ENCODE data around the gene DAB1. TPM values are rescaled to one million over a fixed set of nuclear protein-coding genes. Genes with fewer than 3 reads are reported as not detected.

DAB1 gene
- total RNA-seq, 5 donors from 2014 or later (not counting 1 experiment from before 2014, with no cell fraction given) = 0.82 to 3.7 (median 1.5) TPM

GRCh38 chr1:57360846-57361407 lies 62.9 kb downstream of the DAB1 start:
- Mint-ChIP-seq H3K4me1 (no peaks in the 10 kb centered on the region), H3K27me3 (peaks cover 5 to 12% of the 10 kb centered on the region in 2 donors), H3K27ac (no peak overlapping the region), H3K9me3 (peaks cover 0 to 4% (median 2%) of the 10 kb centered on the region in 3 donors), H3K36me3 (no peaks in the 10 kb centered on the region), H3K4me3 (no peak overlapping the region)
- DNase-seq (no peak), ATAC-seq (replicated peaks in 1 of 4) (no peak)
- ChIA-PET CTCF (interaction anchor here in 1 of 2 donors (0.5 kb wide), 1 partner anchor 79 kb away, joined by 5 read pairs; no protein-coding TSS in a partner anchor), POLR2A (no interaction called here)
- no peak overlapping the region for H3K4me3 ChIP-seq (ENCODE audit: control insufficient read depth in 1 of 2, extremely low read depth in 1 of 2, low read length in 1 of 2)
- no peaks in the 10 kb centered on the region for H3K4me1 ChIP-seq (ENCODE audit: control insufficient read depth in 1 of 2, extremely low read depth in 1 of 2, insufficient read depth in 2 of 2, low read length in 2 of 2)
- no peaks in the 10 kb centered on the region for H3K9me3 ChIP-seq
- no peak overlapping the region for H3K27ac ChIP-seq (ENCODE audit: low read length)
- H3K36me3 ChIP-seq (ENCODE audit: control insufficient read depth in 2 of 2, extremely low read depth in 1 of 2, insufficient read depth in 1 of 2, low read length in 1 of 2) = no peaks in the 10 kb centered on the region
- no peaks in the 10 kb centered on the region for H3K27me3 ChIP-seq (replicated peaks in 1 of 2; ENCODE audit: control insufficient read depth in 2 of 2, extremely low read depth in 1 of 2, insufficient read depth in 2 of 2, low read length in 1 of 2)
- WGBS (ENCODE audit: insufficient coverage) = 67% methylated on average over 1 of the region's 4 CpGs

- H3K4me1 Mint-ChIP-seq = no peaks in the 10 kb centered on the region
- no peaks in the 10 kb centered on the region for H3K36me3 Mint-ChIP-seq
- ChIA-PET CTCF (no interaction called here), POLR2A (no interaction called here)
- no peak for ATAC-seq (replicated peaks in 1 of 4)
- DNase-seq = no peak
- H3K27me3 Mint-ChIP-seq = peaks cover 7 to 18% of the 10 kb centered on the region in 2 donors
- peaks cover 0 to 4% (median 2%) of the 10 kb centered on the region in 3 donors for H3K9me3 Mint-ChIP-seq
- Histone ChIP-seq H3K4me3 (ENCODE audit: control insufficient read depth in 1 of 2, extremely low read depth in 1 of 2, low read length in 1 of 2) (no peak overlapping the region), H3K27ac (ENCODE audit: low read length) (no peak overlapping the region), H3K4me1 (ENCODE audit: control insufficient read depth in 1 of 2, extremely low read depth in 1 of 2, insufficient read depth in 2 of 2, low read length in 2 of 2) (no peaks in the 10 kb centered on the region), H3K36me3 (ENCODE audit: control insufficient read depth in 2 of 2, extremely low read depth in 1 of 2, insufficient read depth in 1 of 2, low read length in 1 of 2) (no peaks in the 10 kb centered on the region), H3K27me3 (replicated peaks in 1 of 2; ENCODE audit: control insufficient read depth in 2 of 2, extremely low read depth in 1 of 2, insufficient read depth in 2 of 2, low read length in 1 of 2) (no peaks in the 10 kb centered on the region), H3K9me3 (no peaks in the 10 kb centered on the region)
- WGBS (ENCODE audit: insufficient coverage) = no CpG with 5 or more reads among the region's 3 CpGs
- no peak overlapping the region for H3K27ac Mint-ChIP-seq
- H3K4me3 Mint-ChIP-seq = no peak overlapping the region
These were observed 66.4 kb downstream of the DAB1 start for GRCh38 chr1:57357462-57357861.

- peaks cover 0 to 3% (median 2%) of the 10 kb centered on the region in 3 donors for H3K9me3 Mint-ChIP-seq
- POLR2A ChIA-PET = no interaction called here
These were observed 70.2 kb downstream of the DAB1 start for GRCh38 chr1:57353654-57354053.

GRCh38 chr1:57350610-57351009 lies 73.2 kb downstream of the DAB1 start:
- no CpG with 5 or more reads among the region's 4 CpGs for WGBS (ENCODE audit: insufficient coverage)
- POLR2A ChIA-PET = no interaction called here
- no peak for DNase-seq

More at GRCh38 chr1:57353654-57354053, 70.2 kb downstream of the DAB1 start:
- Histone ChIP-seq H3K36me3 (ENCODE audit: control insufficient read depth in 2 of 2, extremely low read depth in 1 of 2, insufficient read depth in 1 of 2, low read length in 1 of 2) (no peaks in the 10 kb centered on the region), H3K27me3 (replicated peaks in 1 of 2; ENCODE audit: control insufficient read depth in 2 of 2, extremely low read depth in 1 of 2, insufficient read depth in 2 of 2, low read length in 1 of 2) (no peaks in the 10 kb centered on the region), H3K4me3 (ENCODE audit: control insufficient read depth in 1 of 2, extremely low read depth in 1 of 2, low read length in 1 of 2) (no peak overlapping the region), H3K9me3 (no peaks in the 10 kb centered on the region), H3K4me1 (ENCODE audit: control insufficient read depth in 1 of 2, extremely low read depth in 1 of 2, insufficient read depth in 2 of 2, low read length in 2 of 2) (no peaks in the 10 kb centered on the region), H3K27ac (ENCODE audit: low read length) (no peak overlapping the region)
- DNase-seq (no peak), ATAC-seq (replicated peaks in 1 of 4) (no peak)
- H3K4me1 Mint-ChIP-seq = no peaks in the 10 kb centered on the region
- H3K27ac Mint-ChIP-seq = no peak overlapping the region
- H3K4me3 Mint-ChIP-seq = no peak overlapping the region
- H3K27me3 Mint-ChIP-seq = peaks cover 8 to 14% of the 10 kb centered on the region in 2 donors
- no peaks in the 10 kb centered on the region for H3K36me3 Mint-ChIP-seq
- no CpG with 5 or more reads among the region's 4 CpGs for WGBS (ENCODE audit: insufficient coverage)
- CTCF ChIA-PET = no interaction called here

GRCh38 chr1:57348921-57349320 lies 74.9 kb downstream of the DAB1 start:
- Histone ChIP-seq H3K27ac (ENCODE audit: low read length) (no peak overlapping the region), H3K4me3 (ENCODE audit: control insufficient read depth in 1 of 2, extremely low read depth in 1 of 2, low read length in 1 of 2) (no peak overlapping the region), H3K27me3 (replicated peaks in 1 of 2; ENCODE audit: control insufficient read depth in 2 of 2, extremely low read depth in 1 of 2, insufficient read depth in 2 of 2, low read length in 1 of 2) (no peaks in the 10 kb centered on the region), H3K36me3 (ENCODE audit: control insufficient read depth in 2 of 2, extremely low read depth in 1 of 2, insufficient read depth in 1 of 2, low read length in 1 of 2) (no peaks in the 10 kb centered on the region), H3K9me3 (no peaks in the 10 kb centered on the region), H3K4me1 (ENCODE audit: control insufficient read depth in 1 of 2, extremely low read depth in 1 of 2, insufficient read depth in 2 of 2, low read length in 2 of 2) (no peaks in the 10 kb centered on the region)
- Mint-ChIP-seq H3K9me3 (no peaks in the 10 kb centered on the region), H3K4me3 (no peak overlapping the region), H3K4me1 (no peaks in the 10 kb centered on the region), H3K36me3 (no peaks in the 10 kb centered on the region), H3K27me3 (peaks cover 1 to 7% of the 10 kb centered on the region in 2 donors), H3K27ac (no peak overlapping the region)
- WGBS (ENCODE audit: insufficient coverage) = no CpG with 5 or more reads among the region's 1 CpG
- DNase-seq (no peak), ATAC-seq (replicated peaks in 1 of 4) (no peak)
- POLR2A ChIA-PET = no interaction called here
- CTCF ChIA-PET = no interaction called here

More at GRCh38 chr1:57350610-57351009, 73.2 kb downstream of the DAB1 start:
- Histone ChIP-seq H3K9me3 (no peaks in the 10 kb centered on the region), H3K36me3 (ENCODE audit: control insufficient read depth in 2 of 2, extremely low read depth in 1 of 2, insufficient read depth in 1 of 2, low read length in 1 of 2) (no peaks in the 10 kb centered on the region), H3K4me1 (ENCODE audit: control insufficient read depth in 1 of 2, extremely low read depth in 1 of 2, insufficient read depth in 2 of 2, low read length in 2 of 2) (no peaks in the 10 kb centered on the region), H3K27me3 (replicated peaks in 1 of 2; ENCODE audit: control insufficient read depth in 2 of 2, extremely low read depth in 1 of 2, insufficient read depth in 2 of 2, low read length in 1 of 2) (no peaks in the 10 kb centered on the region), H3K27ac (ENCODE audit: low read length) (no peak overlapping the region), H3K4me3 (ENCODE audit: control insufficient read depth in 1 of 2, extremely low read depth in 1 of 2, low read length in 1 of 2) (no peak overlapping the region)
- Mint-ChIP-seq H3K9me3 (no peaks in the 10 kb centered on the region), H3K4me3 (no peak overlapping the region), H3K36me3 (no peaks in the 10 kb centered on the region), H3K27me3 (peaks cover 7 to 14% of the 10 kb centered on the region in 2 donors), H3K4me1 (no peaks in the 10 kb centered on the region), H3K27ac (no peak overlapping the region)
- ATAC-seq (replicated peaks in 1 of 4) = no peak
- CTCF ChIA-PET = no interaction called here

- CTCF ChIA-PET = no interaction called here
- 92% methylated on average over 6 of the region's 8 CpGs for WGBS (ENCODE audit: insufficient coverage)
- no peak overlapping the region for H3K27ac ChIP-seq (ENCODE audit: low read length)
- H3K4me3 ChIP-seq (ENCODE audit: control insufficient read depth in 1 of 2, extremely low read depth in 1 of 2, low read length in 1 of 2) = no peak overlapping the region
- no peak for DNase-seq
- no peaks in the 10 kb centered on the region for H3K4me1 ChIP-seq (ENCODE audit: control insufficient read depth in 1 of 2, extremely low read depth in 1 of 2, insufficient read depth in 2 of 2, low read length in 2 of 2)
- Mint-ChIP-seq H3K9me3 (peaks cover 0 to 3% (median 0%) of the 10 kb centered on the region in 3 donors), H3K27me3 (peaks cover 1 to 6% of the 10 kb centered on the region in 2 donors), H3K36me3 (no peaks in the 10 kb centered on the region), H3K4me3 (no peak overlapping the region), H3K4me1 (no peaks in the 10 kb centered on the region), H3K27ac (no peak overlapping the region)
- H3K36me3 ChIP-seq (ENCODE audit: control insufficient read depth in 2 of 2, extremely low read depth in 1 of 2, insufficient read depth in 1 of 2, low read length in 1 of 2) = no peaks in the 10 kb centered on the region
- POLR2A ChIA-PET = no interaction called here
- ATAC-seq (replicated peaks in 1 of 4) = no peak
- H3K27me3 ChIP-seq (replicated peaks in 1 of 2; ENCODE audit: control insufficient read depth in 2 of 2, extremely low read depth in 1 of 2, insufficient read depth in 2 of 2, low read length in 1 of 2) = no peaks in the 10 kb centered on the region
- no peaks in the 10 kb centered on the region for H3K9me3 ChIP-seq
These were observed 77.9 kb downstream of the DAB1 start for GRCh38 chr1:57345916-57346315.

- DNase-seq (no peak), ATAC-seq (replicated peaks in 1 of 4) (no peak)
- no peak overlapping the region for H3K4me3 Mint-ChIP-seq
- no peak overlapping the region for H3K27ac ChIP-seq (ENCODE audit: low read length)
- H3K27me3 ChIP-seq (replicated peaks in 1 of 2; ENCODE audit: control insufficient read depth in 2 of 2, extremely low read depth in 1 of 2, insufficient read depth in 2 of 2, low read length in 1 of 2) = no peaks in the 10 kb centered on the region
- no peaks in the 10 kb centered on the region for H3K4me1 ChIP-seq (ENCODE audit: control insufficient read depth in 1 of 2, extremely low read depth in 1 of 2, insufficient read depth in 2 of 2, low read length in 2 of 2)
- H3K4me1 Mint-ChIP-seq = no peaks in the 10 kb centered on the region
- H3K4me3 ChIP-seq (ENCODE audit: control insufficient read depth in 1 of 2, extremely low read depth in 1 of 2, low read length in 1 of 2) = no peak overlapping the region
- no peaks in the 10 kb centered on the region for H3K36me3 ChIP-seq (ENCODE audit: control insufficient read depth in 2 of 2, extremely low read depth in 1 of 2, insufficient read depth in 1 of 2, low read length in 1 of 2)
- no peaks in the 10 kb centered on the region for H3K36me3 Mint-ChIP-seq
- CTCF ChIA-PET = no interaction called here
- H3K9me3 Mint-ChIP-seq = peaks cover 0 to 3% (median 0%) of the 10 kb centered on the region in 3 donors
- H3K27me3 Mint-ChIP-seq = peaks cover 0 to 6% of the 10 kb centered on the region in 2 donors
- no peak overlapping the region for H3K27ac Mint-ChIP-seq
- H3K9me3 ChIP-seq = no peaks in the 10 kb centered on the region
- POLR2A ChIA-PET = no interaction called here
- 92% methylated on average over 2 of the region's 7 CpGs for WGBS (ENCODE audit: insufficient coverage)
These were observed 79.6 kb downstream of the DAB1 start for GRCh38 chr1:57344265-57344664.

All from T-cell (primary cell).